Thoracic aorta (tissue), 2 donors: ENCODE data around the gene NDUFAF4. TPM values are rescaled to one million over a fixed set of nuclear protein-coding genes. Genes with fewer than 3 reads are reported as not detected.

ENCODE experiments used
- ATAC-seq: fragments of 150-250 bp; one replicate; pipeline ENCODE4 v1.8.0; 2017; ENCODE audit warnings: low read depth; ENCODE audit not compliant: insufficient number of reproducible peaks, low FRiP score
- DNase-seq: peaks from one replicate; pipeline ENCODE4 v3.0.0-alpha.2; 2020; ENCODE audit warnings: low spot score
- H3K27ac ChIP-seq, 2 donors: fragments of 200-600 bp; sonication (generic); 1 replicate in 1 of 2; 2 replicates in 1 of 2; pipeline ENCODE4 v1.5.1; 2016; ENCODE audit warnings: mild to moderate bottlenecking in 2 of 2, moderate library complexity in 2 of 2
- H3K27me3 ChIP-seq: fragments of 200-600 bp; sonication (generic); replicated peaks from 2 replicates; pipeline ENCODE4 v1.6.0; 2016; ENCODE audit warnings: mild to moderate bottlenecking; ENCODE audit not compliant: insufficient read depth
- H3K36me3 ChIP-seq: fragments of 200-600 bp; sonication (generic); one replicate; pipeline ENCODE4 v1.5.1; 2016
- H3K4me1 ChIP-seq, 2 donors: fragments of 200-600 bp; sonication (generic); 1 replicate in 1 of 2; 2 replicates in 1 of 2; pipeline versions ENCODE4 v1.5.1 to v1.6.0; 2016; ENCODE audit warnings: low read depth in 2 of 2, mild to moderate bottlenecking in 1 of 2; ENCODE audit not compliant: control insufficient read depth in 1 of 2
- H3K4me3 ChIP-seq: fragments of 200-600 bp; sonication (generic); 2 replicates; pipeline ENCODE4 v1.5.1; 2016; ENCODE audit warnings: mild to moderate bottlenecking
- H3K9me3 ChIP-seq: fragments of 200-600 bp; sonication (generic); 2 replicates; pipeline ENCODE4 v1.5.1; 2016
- total RNA-seq, 2 donors: library from RNA; depleted of rRNA; stranded (reverse); fragments of >200 nt; gene quantifications; one replicate each; pipeline versions ENCODE4 v1.1.0 to v1.2.3, GENCODE V29; 2016
- TF ChIP-seq, protein P1 (sequence below): fragments of 200-600 bp; sonication (generic); IDR thresholded peaks from one replicate; pipeline ENCODE4 v1.5.1; 2019; ENCODE audit warnings: antibody characterized with exemption

The NDUFAF4 gene
- total RNA-seq, 2 donors from 2014 or later = 11.5 to 15.3 TPM

GRCh38 chr6:96853083-96853482, 44.6 kb downstream of the NDUFAF4 start:
- H3K36me3 ChIP-seq = no peaks in the 10 kb centered on the region
- TF ChIP-seq, protein P1, sequence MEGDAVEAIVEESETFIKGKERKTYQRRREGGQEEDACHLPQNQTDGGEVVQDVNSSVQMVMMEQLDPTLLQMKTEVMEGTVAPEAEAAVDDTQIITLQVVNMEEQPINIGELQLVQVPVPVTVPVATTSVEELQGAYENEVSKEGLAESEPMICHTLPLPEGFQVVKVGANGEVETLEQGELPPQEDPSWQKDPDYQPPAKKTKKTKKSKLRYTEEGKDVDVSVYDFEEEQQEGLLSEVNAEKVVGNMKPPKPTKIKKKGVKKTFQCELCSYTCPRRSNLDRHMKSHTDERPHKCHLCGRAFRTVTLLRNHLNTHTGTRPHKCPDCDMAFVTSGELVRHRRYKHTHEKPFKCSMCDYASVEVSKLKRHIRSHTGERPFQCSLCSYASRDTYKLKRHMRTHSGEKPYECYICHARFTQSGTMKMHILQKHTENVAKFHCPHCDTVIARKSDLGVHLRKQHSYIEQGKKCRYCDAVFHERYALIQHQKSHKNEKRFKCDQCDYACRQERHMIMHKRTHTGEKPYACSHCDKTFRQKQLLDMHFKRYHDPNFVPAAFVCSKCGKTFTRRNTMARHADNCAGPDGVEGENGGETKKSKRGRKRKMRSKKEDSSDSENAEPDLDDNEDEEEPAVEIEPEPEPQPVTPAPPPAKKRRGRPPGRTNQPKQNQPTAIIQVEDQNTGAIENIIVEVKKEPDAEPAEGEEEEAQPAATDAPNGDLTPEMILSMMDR = no peak
- no peaks in the 10 kb centered on the region for H3K9me3 ChIP-seq
- H3K4me3 ChIP-seq = no peak overlapping the region
- no peak overlapping the region for H3K27ac ChIP-seq
- DNase-seq = no peak
- ATAC-seq = no peak
- no peaks in the 10 kb centered on the region for H3K27me3 ChIP-seq
- H3K4me1 ChIP-seq = no peaks in the 10 kb centered on the region

DNA sequence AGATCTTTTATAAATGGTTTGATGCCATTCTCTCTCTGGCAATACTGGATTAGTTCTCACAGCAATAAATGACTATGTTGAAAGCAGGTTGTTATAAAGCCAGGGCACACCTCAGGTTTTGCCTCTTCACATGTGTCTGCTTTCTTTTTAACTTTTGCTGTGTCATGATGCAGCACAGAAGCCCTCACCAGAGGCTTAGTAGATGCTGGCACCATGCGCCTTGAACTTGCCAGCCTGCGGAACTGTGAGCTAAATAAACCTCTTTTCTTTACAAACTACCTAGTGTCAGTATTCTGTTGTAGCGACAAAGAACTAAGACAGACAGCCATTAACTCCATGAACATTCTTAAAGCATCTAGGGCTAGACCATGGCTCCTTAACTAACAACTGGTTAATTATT, 45.1 kb downstream of the NDUFAF4 start:
- H3K27me3 ChIP-seq = no peaks in the 10 kb centered on the region
- no peaks in the 10 kb centered on the region for H3K4me1 ChIP-seq
- no peak overlapping the region for H3K4me3 ChIP-seq
- no peak overlapping the region for H3K27ac ChIP-seq
- TF ChIP-seq, protein P1 = no peak
- H3K36me3 ChIP-seq = no peaks in the 10 kb centered on the region
- ATAC-seq (no peak), DNase-seq (no peak)
- peaks cover 2% of the 10 kb centered on the region for H3K9me3 ChIP-seq

- peaks cover 5% of the 10 kb centered on the region for H3K9me3 ChIP-seq
- H3K36me3 ChIP-seq = no peaks in the 10 kb centered on the region
- no peaks in the 10 kb centered on the region for H3K4me1 ChIP-seq
- TF ChIP-seq, protein P1 = no peak
- no peak overlapping the region for H3K4me3 ChIP-seq
- no peak for DNase-seq
- H3K27me3 ChIP-seq = no peaks in the 10 kb centered on the region
- ATAC-seq = no peak
- no peak overlapping the region for H3K27ac ChIP-seq
Observed at GRCh38 chr6:96851858-96852257, 45.8 kb downstream of the NDUFAF4 start.

- Histone ChIP-seq H3K36me3 (no peaks in the 10 kb centered on the region), H3K4me3 (no peak overlapping the region), H3K27me3 (no peaks in the 10 kb centered on the region), H3K9me3 (peaks cover 12% of the 10 kb centered on the region), H3K27ac (no peak overlapping the region), H3K4me1 (no peaks in the 10 kb centered on the region)
- ATAC-seq (no peak), DNase-seq (no peak)
- TF ChIP-seq, protein P1 = no peak
Observed at GRCh38 chr6:96849615-96850014, 48.1 kb downstream of the NDUFAF4 start.

DNA sequence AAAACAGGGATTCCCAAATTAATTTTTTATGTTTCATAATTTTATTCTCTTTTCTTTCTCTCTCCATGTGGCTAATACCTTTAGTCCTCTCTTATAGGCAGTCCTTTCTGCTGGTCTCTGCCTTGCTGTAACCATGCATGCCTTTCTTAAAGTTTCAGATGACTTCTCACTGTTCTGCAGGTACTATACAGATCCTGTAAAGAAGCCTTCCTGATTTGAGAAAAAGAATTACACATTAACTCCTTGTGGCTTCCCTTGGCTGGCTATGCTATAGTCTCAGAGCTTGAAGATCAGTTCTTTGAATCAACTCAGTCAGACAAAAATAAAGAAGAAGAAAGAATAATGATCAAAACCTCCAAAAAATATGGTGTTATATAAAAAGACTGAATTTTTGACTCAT, 53.2 kb downstream of the NDUFAF4 start:
- Histone ChIP-seq H3K4me1 (no peaks in the 10 kb centered on the region), H3K27ac (no peak overlapping the region), H3K4me3 (no peak overlapping the region), H3K9me3 (peaks cover 14% of the 10 kb centered on the region), H3K36me3 (no peaks in the 10 kb centered on the region), H3K27me3 (no peaks in the 10 kb centered on the region)
- ATAC-seq (no peak), DNase-seq (no peak)
- TF ChIP-seq, protein P1 = no peak
